ENCODE measurements around the gene ZNF185.

DNA sequence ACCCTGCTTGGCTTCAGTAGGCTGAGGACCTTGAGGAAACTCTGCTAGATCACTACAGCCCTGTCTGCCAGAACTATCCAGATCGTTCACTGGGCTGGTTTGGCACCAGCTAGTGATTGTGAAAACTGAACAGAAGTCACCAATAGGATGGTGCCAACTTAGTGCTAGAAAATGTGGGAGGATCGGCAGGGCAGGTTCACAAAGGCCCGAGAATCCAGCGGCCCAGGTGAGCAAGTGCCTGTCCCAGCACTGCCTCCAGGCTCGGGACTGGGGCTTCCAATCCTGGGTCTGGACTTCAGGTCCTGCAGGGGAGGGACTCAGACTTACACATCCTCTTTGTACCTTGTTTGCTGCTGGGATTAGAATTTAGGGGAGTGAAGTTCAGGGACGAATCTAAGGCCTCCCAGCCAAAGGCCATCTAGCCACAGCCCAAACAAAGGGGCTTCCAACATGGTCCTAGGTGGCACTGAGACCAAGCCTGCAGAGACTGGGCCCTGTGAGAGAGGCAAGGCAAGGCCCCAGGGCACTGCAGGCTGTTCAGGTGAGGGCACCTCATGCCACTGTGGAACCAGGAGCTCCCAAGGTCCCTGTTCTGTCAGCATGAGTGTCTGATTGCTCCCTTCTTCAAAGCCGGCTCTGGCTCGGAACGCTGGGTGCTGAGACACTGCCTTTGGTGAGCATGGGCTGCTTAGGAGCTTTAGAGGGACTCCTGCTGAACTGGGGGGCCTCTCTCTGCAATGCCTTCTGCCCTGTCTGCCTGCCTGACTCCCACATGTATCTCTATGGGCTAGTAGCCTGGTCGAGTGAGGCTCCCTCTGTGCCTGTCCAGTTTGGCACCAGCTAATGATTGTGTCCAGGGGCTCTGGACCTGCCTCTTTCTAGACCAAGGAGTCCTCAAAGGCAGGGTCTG is 20.7 kb upstream of the ZNF185 start:
- TF ChIP-seq, protein P1, sequence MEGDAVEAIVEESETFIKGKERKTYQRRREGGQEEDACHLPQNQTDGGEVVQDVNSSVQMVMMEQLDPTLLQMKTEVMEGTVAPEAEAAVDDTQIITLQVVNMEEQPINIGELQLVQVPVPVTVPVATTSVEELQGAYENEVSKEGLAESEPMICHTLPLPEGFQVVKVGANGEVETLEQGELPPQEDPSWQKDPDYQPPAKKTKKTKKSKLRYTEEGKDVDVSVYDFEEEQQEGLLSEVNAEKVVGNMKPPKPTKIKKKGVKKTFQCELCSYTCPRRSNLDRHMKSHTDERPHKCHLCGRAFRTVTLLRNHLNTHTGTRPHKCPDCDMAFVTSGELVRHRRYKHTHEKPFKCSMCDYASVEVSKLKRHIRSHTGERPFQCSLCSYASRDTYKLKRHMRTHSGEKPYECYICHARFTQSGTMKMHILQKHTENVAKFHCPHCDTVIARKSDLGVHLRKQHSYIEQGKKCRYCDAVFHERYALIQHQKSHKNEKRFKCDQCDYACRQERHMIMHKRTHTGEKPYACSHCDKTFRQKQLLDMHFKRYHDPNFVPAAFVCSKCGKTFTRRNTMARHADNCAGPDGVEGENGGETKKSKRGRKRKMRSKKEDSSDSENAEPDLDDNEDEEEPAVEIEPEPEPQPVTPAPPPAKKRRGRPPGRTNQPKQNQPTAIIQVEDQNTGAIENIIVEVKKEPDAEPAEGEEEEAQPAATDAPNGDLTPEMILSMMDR (IDR thresholded peaks at IDR 0.05 in 4 of 5, conservative IDR thresholded peaks at IDR 0.05 in 1 of 5), result no peak
- TF ChIP-seq POLR2A (IDR thresholded peaks at IDR 0.05), result no peak
